Ishikawa (cell line): ENCODE measurements around the gene PITPNB.

Source experiments
- CEBPB ChIP-seq: IDR thresholded peaks from 2 replicates; pipeline ENCODE4 v1.6.1; 2012
- CREB1 ChIP-seq: IDR thresholded peaks from 2 replicates; pipeline ENCODE4 v1.6.1; 2012; ENCODE audit warnings: low read depth
- EGR1 ChIP-seq: IDR thresholded peaks from 2 replicates; pipeline ENCODE4 v1.6.1; 2012
- EP300 ChIP-seq: IDR thresholded peaks from 2 replicates; pipeline ENCODE4 v1.6.1; 2012; ENCODE audit warnings: borderline replicate concordance
- FOXM1 ChIP-seq: IDR thresholded peaks from 2 replicates; pipeline ENCODE4 v1.6.1; 2012; ENCODE audit warnings: low read depth, borderline replicate concordance
- MAX ChIP-seq: IDR thresholded peaks from 2 replicates; pipeline ENCODE4 v1.6.1; 2012
- RAD21 ChIP-seq: IDR thresholded peaks from 2 replicates; pipeline ENCODE4 v1.6.1; 2012; ENCODE audit warnings: low read depth
- REST ChIP-seq: IDR thresholded peaks from 2 replicates; pipeline ENCODE4 v1.6.1; 2012; ENCODE audit warnings: low read depth, mild to moderate bottlenecking
- TEAD4 ChIP-seq: IDR thresholded peaks from 2 replicates; pipeline ENCODE4 v1.6.1; 2012
- YY1 ChIP-seq: IDR thresholded peaks from 2 replicates; pipeline ENCODE4 v1.6.1; 2012; ENCODE audit warnings: low read depth
- ZBTB7A ChIP-seq: IDR thresholded peaks from 2 replicates; pipeline ENCODE4 v1.6.1; 2012; ENCODE audit warnings: low read depth

GRCh38 chr22:27911330-27911729 lies 7.7 kb downstream of the PITPNB start:
- no peak for TF ChIP-seq ZBTB7A
- no peak for TF ChIP-seq CREB1
- TF ChIP-seq MAX, result no peak
- TF ChIP-seq FOXM1, result no peak
- no peak for TF ChIP-seq REST
- no peak for TF ChIP-seq YY1
- TF ChIP-seq EP300, result no peak
- no peak for TF ChIP-seq CEBPB
- TF ChIP-seq EGR1, result no peak
- no peak for TF ChIP-seq RAD21
- TF ChIP-seq TEAD4, result no peak
